GM19324 (cell line): ENCODE measurements around the gene DGCR6L.
"Not testable (repeated sequence)": the region's sequence is repeated elsewhere in the genome, so short reads cannot be mapped to it uniquely, and the experiment has no call there.

Source experiments
- ATAC-seq: cut with Tn5 transposase; IDR thresholded peaks from one replicate; pipeline ENCODE4 v1.9.1; 2021; ENCODE audit warnings: mild to moderate bottlenecking, moderate library complexity; ENCODE audit not compliant: unreplicated experiment, low FRiP score

DGCR6L gene

DNA sequence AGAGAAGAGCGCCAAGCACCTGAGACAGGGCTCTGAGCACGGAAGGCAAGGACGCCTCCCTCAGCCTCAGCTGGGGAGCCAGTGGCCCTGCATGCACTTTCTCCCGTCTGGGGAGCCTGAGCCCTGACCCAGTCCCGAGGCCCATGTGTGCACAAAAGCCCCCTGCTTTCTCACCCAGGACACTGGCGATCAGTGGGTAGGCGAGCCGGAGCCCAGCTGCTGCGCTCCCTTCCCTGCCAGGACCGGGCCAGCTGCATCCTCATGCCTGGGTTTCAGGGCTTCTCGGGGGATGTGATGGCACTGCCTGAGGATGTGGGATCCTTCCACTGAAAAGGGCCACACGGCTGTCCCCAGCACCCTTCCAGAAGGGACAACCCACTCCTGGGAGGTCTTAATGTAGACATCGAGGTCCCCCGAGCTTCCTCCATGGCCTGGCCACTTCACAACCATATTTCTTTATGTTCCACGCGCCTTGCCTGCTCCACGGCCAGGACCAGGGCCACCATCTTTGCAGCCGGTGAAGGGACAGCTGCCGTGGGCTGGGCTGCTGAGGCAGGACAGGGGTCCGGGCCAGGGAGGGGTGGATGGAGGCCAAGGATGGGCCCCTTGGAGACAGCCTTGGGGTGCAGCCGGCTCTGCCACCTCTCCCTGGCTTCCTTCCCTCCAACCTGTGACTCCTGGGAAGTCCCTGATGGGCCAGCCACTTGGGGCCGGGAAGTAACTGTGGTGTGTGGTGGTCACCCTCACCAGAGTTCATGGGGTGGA is 41.0 kb downstream of the DGCR6L start:
- ATAC-seq, result not testable (repeated sequence)

DNA sequence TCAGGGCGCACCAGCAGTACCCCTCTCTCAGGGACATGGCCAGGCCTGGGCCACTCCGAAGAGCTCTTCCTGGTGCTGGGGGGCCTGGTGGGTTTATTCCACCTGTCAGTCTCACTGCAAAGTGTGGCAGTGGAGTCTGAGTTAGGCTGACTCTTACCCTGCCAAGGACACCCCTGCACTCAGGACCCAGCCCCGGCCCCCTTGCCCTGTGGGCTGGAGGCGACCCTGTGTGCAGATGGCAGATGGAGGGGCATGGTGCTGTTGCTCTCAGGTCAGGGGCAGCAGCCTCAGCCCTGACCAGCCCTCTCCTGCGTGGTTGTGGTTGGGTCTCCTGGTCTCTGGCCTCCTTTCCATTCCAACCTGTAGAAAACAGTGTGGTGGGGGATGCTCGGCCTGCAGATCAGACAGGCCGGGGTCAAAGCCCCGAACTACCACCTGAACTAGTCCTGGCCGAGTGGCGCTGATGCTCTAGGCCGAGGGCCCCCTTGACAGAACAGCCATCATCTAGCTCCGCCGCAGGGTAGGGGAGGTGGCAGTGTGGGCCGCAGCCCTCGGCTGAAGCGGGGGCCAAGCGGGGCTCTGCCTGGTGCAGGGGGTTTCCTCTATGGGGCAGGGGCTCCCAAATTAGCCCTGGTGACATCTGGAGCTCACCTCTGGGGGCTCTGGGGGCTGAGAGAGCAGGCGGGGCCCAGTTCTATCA is 41.8 kb downstream of the DGCR6L start:
- not testable (repeated sequence) for ATAC-seq

DNA sequence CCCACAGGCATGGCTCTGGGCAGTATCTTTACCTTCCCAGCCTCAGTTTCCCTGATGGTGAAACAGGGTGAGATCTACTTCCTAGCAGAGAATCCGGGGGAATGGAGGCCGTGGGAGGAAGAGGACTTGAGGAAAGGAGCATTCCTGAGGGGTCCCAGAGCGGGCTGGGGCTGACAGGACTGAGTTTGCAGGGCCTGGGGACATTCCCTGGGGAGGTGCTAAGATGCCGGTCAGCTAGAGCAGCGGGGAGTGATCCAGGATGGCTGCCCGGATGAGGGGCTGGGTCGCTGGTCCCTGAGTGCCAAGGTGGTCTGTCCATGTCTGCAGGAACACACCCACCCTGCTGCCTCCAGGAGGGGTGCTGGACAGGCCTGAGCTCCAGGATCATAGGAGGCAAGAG is 43.4 kb downstream of the DGCR6L start:
- ATAC-seq, result no peak

DNA sequence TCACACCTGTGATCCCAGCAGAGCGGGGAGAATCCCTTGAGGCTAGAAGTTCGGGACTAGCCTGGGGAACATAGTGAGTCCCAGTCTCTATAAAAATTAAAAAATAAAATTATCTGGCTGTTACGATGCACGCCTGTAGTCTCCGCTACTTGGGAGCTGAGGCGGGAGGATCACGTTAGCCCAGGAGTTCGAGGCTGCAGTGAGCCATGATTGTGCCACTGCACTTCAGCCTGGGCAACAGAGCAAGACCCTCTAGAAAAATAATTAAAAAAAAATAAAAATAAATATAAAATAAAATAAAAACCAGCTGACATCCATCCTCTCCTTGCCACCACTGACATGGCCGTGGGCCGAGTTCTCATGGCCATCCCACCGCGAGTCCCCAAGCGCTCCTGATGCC is 44.0 kb downstream of the DGCR6L start:
- ATAC-seq, result no peak

DNA sequence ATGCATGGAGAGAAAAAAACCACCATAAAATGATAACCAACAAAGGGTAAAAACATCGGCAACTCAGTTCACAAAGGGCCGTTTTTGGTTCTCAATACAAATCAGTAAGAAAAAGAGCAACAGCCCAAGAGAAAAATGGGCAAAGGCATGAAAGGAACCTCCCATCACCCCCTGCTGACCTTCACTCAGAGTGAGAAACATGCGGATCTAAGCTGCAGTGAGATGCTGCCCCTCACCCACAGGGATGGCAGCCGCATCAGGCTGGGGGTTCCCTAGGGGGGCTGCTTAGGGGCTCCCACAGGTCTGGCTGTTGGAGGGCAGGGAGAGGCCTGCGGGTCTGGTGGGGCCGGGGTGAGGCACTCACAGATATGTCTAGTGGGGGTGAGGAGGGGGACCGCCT is 44.5 kb downstream of the DGCR6L start:
- ATAC-seq, result not testable (repeated sequence)

GRCh38 chr22:20274374-20274773 is 45.5 kb downstream of the DGCR6L start:
- ATAC-seq, result not testable (repeated sequence)

DNA sequence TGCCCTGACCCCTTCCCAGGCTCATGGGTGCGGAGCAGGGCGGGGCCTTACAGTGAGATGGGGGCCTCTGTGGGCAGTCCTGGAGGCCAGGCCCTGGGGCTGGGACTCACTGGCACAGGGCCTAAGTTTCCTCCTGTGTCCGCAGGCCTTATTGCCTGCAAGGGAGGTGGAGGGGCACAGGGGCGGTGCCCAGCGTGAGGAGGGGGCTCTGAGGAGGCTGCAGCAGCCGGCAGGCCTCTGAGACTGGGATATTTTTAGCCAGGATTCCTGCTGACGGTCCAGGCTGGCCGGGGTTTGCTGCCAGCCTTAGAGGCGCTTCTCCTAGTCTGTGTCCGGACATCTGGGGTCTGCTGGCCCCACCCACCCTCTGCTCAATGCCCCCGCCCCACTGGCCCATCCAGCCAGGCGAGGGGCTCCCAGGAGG is 46.1 kb downstream of the DGCR6L start:
- ATAC-seq, result no peak

DNA sequence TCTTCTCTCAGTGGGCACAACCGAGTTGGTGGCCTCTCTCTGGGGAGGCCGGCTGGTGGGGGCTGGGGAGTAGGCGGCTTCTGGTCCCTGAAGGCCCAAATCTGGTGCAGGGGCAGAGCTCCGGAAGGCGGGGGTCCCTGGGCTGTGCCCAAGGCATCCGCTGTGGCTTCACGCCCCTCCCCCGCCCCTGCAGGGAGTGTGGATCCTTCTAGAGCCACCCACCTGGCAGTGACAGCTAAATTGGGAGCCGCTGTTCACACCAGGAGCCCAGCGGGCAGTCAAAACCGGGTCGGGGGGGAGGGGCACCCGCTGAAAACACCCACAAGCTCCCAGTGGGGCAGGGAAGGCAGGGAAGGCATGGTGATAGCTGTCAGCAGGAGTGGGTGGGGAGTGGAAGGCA is 47.2 kb downstream of the DGCR6L start:
- ATAC-seq, result no peak

DNA sequence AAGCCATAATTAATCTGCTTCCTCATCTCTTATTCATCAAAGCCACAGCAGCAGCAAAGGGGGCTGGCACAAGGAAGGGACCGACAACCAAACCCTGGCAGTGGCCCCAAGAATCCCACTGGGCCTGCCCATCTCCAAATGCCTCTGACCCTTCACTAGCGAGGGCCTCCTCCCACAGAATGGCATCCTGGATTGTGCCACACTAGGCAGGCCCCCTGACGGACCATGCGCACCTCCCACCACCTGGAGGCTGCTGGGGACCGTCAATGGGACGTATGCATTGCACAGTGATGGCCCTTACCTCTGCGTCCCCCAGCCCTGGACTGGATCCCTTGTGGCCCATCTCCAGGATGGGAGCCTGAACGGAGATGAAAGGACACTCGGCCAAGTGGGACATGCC is 47.7 kb downstream of the DGCR6L start:
- no peak for ATAC-seq

DNA sequence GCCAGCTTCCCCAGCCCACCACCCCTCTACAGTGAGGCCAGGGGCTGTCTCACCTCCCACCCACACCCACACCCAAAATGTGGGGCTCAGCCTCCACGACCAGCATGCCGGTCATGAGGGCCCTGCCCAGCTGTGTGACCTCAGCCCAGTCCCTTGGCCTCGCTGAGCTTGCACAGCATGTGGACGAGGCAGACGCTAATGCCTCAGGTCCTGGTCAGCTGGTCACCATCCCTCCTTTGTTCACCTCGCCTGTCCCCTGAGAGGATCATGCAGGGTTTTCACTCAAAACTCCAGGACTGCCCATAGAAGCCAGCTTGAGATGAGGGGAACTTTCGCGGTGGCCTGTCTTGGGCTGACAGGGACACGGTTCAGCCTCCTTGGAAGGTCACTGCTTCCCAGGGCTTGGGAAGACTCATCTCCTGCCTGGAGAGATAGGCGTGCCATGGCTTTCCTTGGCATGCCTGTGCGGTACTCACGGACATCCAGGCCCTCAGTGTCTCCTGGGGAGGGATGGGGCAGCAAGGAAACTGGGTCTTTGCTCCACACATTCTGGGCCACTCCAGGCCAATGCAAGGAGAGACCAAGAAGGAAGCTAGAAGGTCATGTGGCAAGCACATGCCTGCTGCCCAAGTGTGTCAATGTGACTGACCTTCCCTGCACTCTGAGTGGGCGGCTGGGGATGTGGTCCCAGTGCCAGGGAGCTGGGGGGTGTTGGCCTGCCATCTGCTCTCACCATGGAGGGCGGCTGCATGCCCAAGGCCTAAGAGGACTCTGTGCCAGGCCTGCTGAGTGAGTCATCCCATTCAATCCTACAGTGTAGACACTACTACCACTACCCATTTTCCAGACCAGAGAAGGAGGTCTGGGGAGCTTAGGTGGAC is 48.5 kb downstream of the DGCR6L start:
- ATAC-seq, result no peak

DNA sequence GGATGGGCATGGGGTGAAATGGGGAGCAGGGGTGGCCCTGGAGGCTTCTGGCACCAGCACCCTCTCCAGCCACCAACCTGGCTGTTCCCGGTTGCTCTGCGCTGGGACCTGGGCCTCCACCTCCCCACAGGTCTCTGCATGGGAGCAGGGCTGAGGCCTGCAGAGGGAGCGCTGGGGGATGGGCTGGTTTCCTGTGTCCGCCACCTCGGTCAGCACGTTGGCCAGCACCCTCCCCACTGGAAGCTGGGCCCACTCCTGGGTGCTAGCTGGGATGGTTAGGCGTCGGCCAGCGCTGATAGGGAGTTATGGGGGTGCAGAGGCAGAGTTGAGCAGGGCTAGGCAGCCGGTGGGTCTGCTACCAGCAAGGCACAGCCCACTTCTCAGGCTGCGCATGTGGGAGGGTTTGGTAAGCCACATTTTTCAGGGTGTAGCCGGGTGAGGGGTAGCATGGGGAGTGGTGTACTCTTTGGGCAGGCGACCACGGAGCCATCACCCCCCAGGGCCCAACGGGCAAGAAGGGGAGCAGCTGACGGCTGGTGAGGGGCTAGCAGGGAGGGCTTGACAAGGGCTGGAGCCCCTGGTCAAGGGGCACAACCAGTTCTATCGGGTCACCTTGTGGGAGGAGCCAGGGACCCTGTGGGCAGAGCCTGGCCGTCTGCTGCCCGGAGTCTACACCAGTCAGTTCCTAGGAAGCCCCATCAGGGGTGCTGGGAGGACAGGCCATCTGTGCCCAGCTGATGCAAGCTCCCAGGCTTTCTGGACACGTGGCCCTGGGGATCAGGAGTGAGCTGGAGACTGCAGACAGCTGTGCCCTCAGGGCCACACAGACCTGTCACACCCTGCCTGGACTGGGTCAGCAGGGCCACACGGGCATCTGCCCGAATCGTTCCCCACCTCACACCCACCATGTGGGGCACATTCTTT is 49.4 kb downstream of the DGCR6L start:
- ATAC-seq, result not testable (repeated sequence)

- not testable (repeated sequence) for ATAC-seq
Observed at GRCh38 chr22:20269673-20270072, 50.2 kb downstream of the DGCR6L start.

DNA sequence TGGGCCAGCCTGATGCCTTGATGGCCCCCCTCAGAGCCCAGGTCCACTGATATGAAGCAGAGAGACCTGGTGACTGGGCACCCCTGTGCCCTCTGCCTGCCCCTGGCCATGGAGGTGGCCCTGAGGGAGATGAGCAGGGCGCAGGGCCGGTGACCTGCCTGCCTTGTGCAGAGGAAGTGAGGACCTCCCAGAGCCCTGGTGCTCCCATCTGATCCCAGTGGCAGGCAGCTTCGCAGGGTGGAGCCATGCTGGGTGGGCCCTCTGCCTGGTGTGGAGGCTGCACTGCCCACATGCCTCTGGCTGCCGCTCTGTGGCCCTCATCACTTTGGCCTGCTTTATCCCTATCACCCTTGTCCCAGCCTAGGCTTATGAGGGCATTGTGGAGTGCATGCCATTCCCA is 50.7 kb downstream of the DGCR6L start:
- not testable (repeated sequence) for ATAC-seq

GRCh38 chr22:20268279-20269012 is 51.4 kb downstream of the DGCR6L start, which contains the start of gene RTN4R:
TSS of gene RTN4R (minus strand) at chr22:20268318. CDS start at chr22:20268092, 226 bp downstream.
- ATAC-seq, result no peak

GRCh38 chr22:20267441-20268278 is 52.2 kb downstream of the DGCR6L start:
- no peak for ATAC-seq

DNA sequence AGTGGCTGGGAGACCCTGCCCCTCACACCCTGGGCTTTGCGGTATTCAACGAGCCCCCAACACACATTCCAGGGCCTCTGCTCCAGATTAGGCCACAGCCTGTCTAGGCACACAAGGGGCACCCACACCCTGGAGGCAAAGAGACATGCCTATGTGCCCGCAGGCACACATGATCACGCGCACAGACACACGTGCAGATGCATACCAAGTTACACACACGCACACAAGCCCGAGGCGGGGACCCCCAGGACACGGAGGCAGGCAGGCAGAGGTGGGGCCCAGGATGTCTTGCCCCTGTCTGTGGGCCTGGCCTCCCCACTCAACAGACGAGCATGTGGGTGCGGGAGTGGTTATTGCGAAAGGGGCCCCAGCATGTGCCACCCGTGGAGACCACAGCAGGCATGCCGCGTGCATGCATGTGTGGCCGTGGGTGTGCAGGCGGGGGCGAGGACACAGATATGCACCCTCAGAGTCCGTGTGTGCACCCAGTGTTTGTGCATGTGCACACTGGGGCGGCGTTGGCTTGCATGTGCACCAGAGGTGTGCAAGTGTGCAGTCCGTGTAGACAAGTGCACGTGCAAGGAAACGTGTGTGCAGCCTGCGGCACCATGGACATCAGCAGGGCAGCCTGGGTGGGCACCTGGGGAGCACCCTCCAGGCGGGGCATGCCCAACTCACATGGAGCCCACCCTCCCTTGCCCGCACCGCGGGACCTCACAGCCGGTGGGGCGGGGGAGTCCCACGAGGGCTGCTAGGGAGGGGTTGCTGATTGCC is 53.0 kb downstream of the DGCR6L start:
- not testable (repeated sequence) for ATAC-seq
